ENCODE measurements around the gene RBBP8NL.

DNA sequence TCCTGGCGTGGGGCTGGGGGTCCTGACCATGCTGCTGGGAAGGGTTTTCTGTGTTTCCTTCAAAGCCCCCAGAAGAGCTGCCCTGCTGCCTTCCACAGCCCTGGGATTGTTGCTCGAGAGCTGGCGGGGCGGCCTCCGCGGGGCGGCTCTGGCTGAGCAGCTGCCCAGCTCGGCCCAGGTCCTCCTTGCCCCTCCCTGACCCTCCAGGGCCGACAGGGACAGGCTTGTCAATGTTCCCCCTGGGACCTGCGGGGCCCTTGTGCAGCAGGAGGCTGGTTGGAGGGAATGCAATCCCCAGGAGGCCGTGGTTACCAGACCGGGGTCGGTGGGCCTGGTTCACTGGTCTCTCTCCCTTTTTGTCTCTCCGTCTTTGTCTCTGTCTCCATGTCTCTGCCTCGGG, 28.6 kb upstream of the RBBP8NL start:
- TF ChIP-seq, protein P1, sequence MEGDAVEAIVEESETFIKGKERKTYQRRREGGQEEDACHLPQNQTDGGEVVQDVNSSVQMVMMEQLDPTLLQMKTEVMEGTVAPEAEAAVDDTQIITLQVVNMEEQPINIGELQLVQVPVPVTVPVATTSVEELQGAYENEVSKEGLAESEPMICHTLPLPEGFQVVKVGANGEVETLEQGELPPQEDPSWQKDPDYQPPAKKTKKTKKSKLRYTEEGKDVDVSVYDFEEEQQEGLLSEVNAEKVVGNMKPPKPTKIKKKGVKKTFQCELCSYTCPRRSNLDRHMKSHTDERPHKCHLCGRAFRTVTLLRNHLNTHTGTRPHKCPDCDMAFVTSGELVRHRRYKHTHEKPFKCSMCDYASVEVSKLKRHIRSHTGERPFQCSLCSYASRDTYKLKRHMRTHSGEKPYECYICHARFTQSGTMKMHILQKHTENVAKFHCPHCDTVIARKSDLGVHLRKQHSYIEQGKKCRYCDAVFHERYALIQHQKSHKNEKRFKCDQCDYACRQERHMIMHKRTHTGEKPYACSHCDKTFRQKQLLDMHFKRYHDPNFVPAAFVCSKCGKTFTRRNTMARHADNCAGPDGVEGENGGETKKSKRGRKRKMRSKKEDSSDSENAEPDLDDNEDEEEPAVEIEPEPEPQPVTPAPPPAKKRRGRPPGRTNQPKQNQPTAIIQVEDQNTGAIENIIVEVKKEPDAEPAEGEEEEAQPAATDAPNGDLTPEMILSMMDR (conservative IDR thresholded peaks at IDR 0.05): no peak
- no peak for TF ChIP-seq EZH2 (IDR thresholded peaks at IDR 0.05; ENCODE audit: low read depth)

All from PC-9 (cell line).